SK-N-SH (cell line): Measurements from ENCODE around the gene P2RX2. TPM values are rescaled to one million over a fixed set of nuclear protein-coding genes. Genes with fewer than 3 reads are reported as not detected.

ENCODE experiments used
- CTCF ChIA-PET: fragments of 300-600, 350-600 bp; formaldehyde crosslinking; extraction: SDS; loops from one replicate; lab custom pipeline; 2021; lab: Yijun Ruan, JAX
- POLR2A ChIA-PET: fragments of 350-600 bp; sonication (Branson Sonifier 250); formaldehyde crosslinking; extraction: SDS; loops from one replicate; lab custom pipeline; 2020; ENCODE audit warnings: antibody characterized with exemption, inconsistent platforms; lab: Yijun Ruan, JAX
- DNase-seq: peaks from one replicate; pipeline ENCODE4 v3.0.0; 2012
- H2AFZ ChIP-seq: fragments of 200-600 bp; sonication (generic); 2 replicates; pipeline ENCODE4 v1.8.1; 2016; ENCODE audit warnings: antibody characterized with exemption, mild to moderate bottlenecking, low read depth
- H3F3A ChIP-seq: fragments of 200-600 bp; sonication (generic); replicated peaks from 2 replicates; pipeline ENCODE3; 2016; ENCODE audit warnings: antibody characterized with exemption, mild to moderate bottlenecking; ENCODE audit not compliant: insufficient read depth
- H3K27ac ChIP-seq, 2 experiments: fragments of 200-500 bp in 1 of 2; fragments of 200-600 bp in 1 of 2; sonication (Bioruptor generic) in 1 of 2; sonication (generic), shearing (Covaris generic) in 1 of 2; 2 replicates each; pipeline versions ENCODE4 v1.5.1 to v1.6.1; 2014 to 2016; ENCODE audit warnings: low read depth in 2 of 2, inconsistent platforms in 1 of 2, low read length in 1 of 2, mild to moderate bottlenecking in 1 of 2, mixed read lengths in 1 of 2
- H3K27me3 ChIP-seq: fragments of 200-600 bp; sonication (generic), shearing (Covaris generic); 2 replicates; pipeline ENCODE4 v1.6.1; 2016; ENCODE audit warnings: mixed run types; ENCODE audit not compliant: insufficient read depth
- H3K36me3 ChIP-seq, 2 experiments: fragments of 200-500 bp in 1 of 2; fragments of 200-600 bp in 1 of 2; sonication (Bioruptor generic) in 1 of 2; sonication (generic) in 1 of 2; replicated peaks in 1 of 2; 2 replicates each; pipeline versions ENCODE3 to v1.5.1; 2014 to 2016; ENCODE audit warnings: low read length in 1 of 2, mild to moderate bottlenecking in 1 of 2; ENCODE audit not compliant: insufficient read depth in 2 of 2, control insufficient read depth in 1 of 2
- H3K4me1 ChIP-seq, 2 experiments: fragments of 200-500 bp in 1 of 2; fragments of 200-600 bp in 1 of 2; sonication (Bioruptor generic) in 1 of 2; sonication (generic), shearing (Covaris generic) in 1 of 2; 2 replicates each; pipeline versions ENCODE4 v1.5.1 to v1.6.1; 2014 to 2016; ENCODE audit warnings: low read depth in 1 of 2, low read length in 1 of 2, mixed run types in 1 of 2; ENCODE audit not compliant: insufficient read depth in 2 of 2, control insufficient read depth in 1 of 2
- H3K4me2 ChIP-seq: fragments of 200-600 bp; sonication (generic), shearing (Covaris generic); 2 replicates; pipeline ENCODE4 v1.6.1; 2017; ENCODE audit warnings: mixed run types
- H3K4me3 ChIP-seq, 2 experiments: fragments of 200-500 bp in 1 of 2; fragments of 200-600 bp in 1 of 2; sonication (Bioruptor generic) in 1 of 2; sonication (generic), shearing (Covaris generic) in 1 of 2; 2 replicates each; pipeline versions ENCODE4 v1.5.1 to v1.8.1; 2014 to 2016; ENCODE audit warnings: low read depth in 2 of 2, inconsistent platforms in 1 of 2, low read length in 1 of 2, mild to moderate bottlenecking in 1 of 2, mixed read lengths in 1 of 2, moderate library complexity in 1 of 2
- H3K79me2 ChIP-seq: fragments of 200-600 bp; sonication (generic); 2 replicates; pipeline ENCODE4 v1.8.1; 2017; ENCODE audit warnings: mild to moderate bottlenecking; ENCODE audit not compliant: insufficient read depth
- H3K9ac ChIP-seq: fragments of 200-600 bp; sonication (generic); 2 replicates; pipeline ENCODE4 v1.6.1; 2017; ENCODE audit warnings: mixed run types
- H3K9me2 ChIP-seq: fragments of 200-600 bp; sonication (generic); 2 replicates; pipeline ENCODE4 v1.6.1; 2017; ENCODE audit warnings: mixed run types
- H3K9me3 ChIP-seq: fragments of 200-600 bp; sonication (generic); 2 replicates; pipeline ENCODE4 v1.6.1; 2017; ENCODE audit warnings: mixed run types, mild to moderate bottlenecking, moderate library complexity
- H4K20me1 ChIP-seq: fragments of 200-600 bp; sonication (generic); 2 replicates; pipeline ENCODE4 v1.6.1; 2017; ENCODE audit warnings: mild to moderate bottlenecking, mixed run types; ENCODE audit not compliant: insufficient read depth
- FOXM1 ChIP-seq: IDR thresholded peaks from 2 replicates; pipeline ENCODE4 v1.4.0; 2012; ENCODE audit warnings: low read depth, mild to moderate bottlenecking
- PBX3 ChIP-seq: IDR thresholded peaks from 2 replicates; pipeline ENCODE4; 2012
- RFX5 ChIP-seq: IDR thresholded peaks from 2 replicates; pipeline ENCODE4 v1.6.1; 2012; ENCODE audit warnings: mild to moderate bottlenecking, improper control_type of control experiment, low read length
- SMC3 ChIP-seq: IDR thresholded peaks from 2 replicates; pipeline ENCODE4 v1.6.1; 2012; ENCODE audit warnings: low read depth, low read length, improper control_type of control experiment
- ZBTB33 ChIP-seq: IDR thresholded peaks from 2 replicates; pipeline ENCODE4 v1.4.0; 2012; ENCODE audit warnings: low read depth, borderline replicate concordance
- WGBS: methylation state at CpG from one replicate; pipeline ENCODE4 v1.1.6; 2017; ENCODE audit warnings: low lambda C conversion rate; 5-methylcytosine and 5-hydroxymethylcytosine counted together
- polyA plus RNA-seq, 3 experiments: library from polyadenylated mRNA; depleted of rRNA; stranded (reverse); fragments of >200 nt; gene quantifications; 2 replicates each; pipeline ENCODE4 v1.2.3, GENCODE V29; 2012

Gene P2RX2
- polyA plus RNA-seq, 1 of the 3 experiments (the other 2 are of a cell fraction): 0.03 TPM

DNA sequence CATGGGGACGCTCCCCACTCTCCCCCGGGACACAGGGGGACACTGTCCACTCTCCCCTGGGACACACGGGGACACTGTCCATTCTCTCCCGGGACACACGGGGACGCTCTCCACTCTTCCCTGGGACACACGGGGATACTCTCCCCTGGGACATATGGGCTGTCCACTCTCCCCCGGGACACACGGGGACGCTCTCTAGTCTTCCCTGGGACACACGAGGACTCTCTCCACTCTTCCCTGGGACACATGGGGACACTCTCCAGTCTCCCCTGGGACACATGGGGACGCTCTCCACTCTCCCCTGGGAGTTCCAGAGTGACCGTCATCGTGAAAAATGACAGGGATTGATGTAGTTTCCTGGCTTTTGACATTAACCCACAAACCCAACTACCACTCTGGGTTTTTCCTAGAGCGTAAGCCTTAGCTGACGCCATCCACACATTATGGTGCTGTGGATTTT is 3.0 kb upstream of the P2RX2 start:
- no peak overlapping the region for H3K4me2 ChIP-seq
- no peak for TF ChIP-seq RFX5
- H2AFZ ChIP-seq: no peak overlapping the region
- no peak for DNase-seq
- H4K20me1 ChIP-seq: no peaks in the 10 kb centered on the region
- H3K36me3 ChIP-seq: no peaks in the 10 kb centered on the region
- POLR2A ChIA-PET: no interaction called here
- no peaks in the 10 kb centered on the region for H3K79me2 ChIP-seq
- H3K27me3 ChIP-seq: peaks cover 50% of the 10 kb centered on the region
- no peak overlapping the region for H3K4me3 ChIP-seq
- H3F3A ChIP-seq: peaks cover 4% of the 10 kb centered on the region
- no peak overlapping the region for H3K27ac ChIP-seq
- H3K9me3 ChIP-seq: no peaks in the 10 kb centered on the region
- WGBS: 17% methylated on average over 16 of the region's 16 CpGs
- H3K9me2 ChIP-seq: no peaks in the 10 kb centered on the region
- CTCF ChIA-PET: interaction anchor here (0.6 to 7.2 kb wide), 22 partner anchors 10 to 462 kb away, joined by 3 to 122 read pairs (median 4); no protein-coding TSS in a partner anchor
- peaks cover 0 to 9% of the 10 kb centered on the region in 2 experiments; a peak in 1 of 4 replicates for H3K4me1 ChIP-seq
- no peak overlapping the region for H3K9ac ChIP-seq

DNA sequence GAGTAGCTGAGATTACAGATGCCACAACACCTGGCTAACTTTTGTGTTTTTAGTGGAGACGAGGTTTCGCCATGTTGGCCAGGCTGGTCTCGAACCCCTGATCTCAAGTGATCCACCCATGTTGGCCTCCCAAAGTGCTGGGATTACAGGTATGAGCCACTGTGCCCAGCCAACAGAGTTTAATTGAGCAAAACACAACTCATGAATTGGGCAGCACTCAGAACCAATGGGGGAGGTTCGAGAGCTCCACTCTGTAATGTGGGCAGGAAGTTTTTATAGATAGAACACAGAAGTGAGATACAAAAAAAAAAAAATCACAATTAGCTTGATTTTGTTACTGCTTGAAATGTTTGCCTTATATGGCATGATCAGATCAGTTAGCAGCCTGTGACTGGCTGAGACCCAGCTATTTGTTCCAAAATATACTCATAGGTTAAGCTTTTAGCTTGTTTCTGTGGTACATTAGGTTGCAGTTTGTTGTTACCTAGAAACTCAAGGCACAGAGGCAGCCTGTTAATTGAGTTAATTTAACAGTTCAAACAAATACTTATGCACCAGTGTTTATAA is 1.4 kb upstream of the P2RX2 start:
- Histone ChIP-seq H3K4me2 (no peak overlapping the region), H3K9me2 (no peaks in the 10 kb centered on the region), H4K20me1 (no peaks in the 10 kb centered on the region), H2AFZ (no peak overlapping the region), H3K27me3 (peaks cover 36% of the 10 kb centered on the region), H3K4me3 (no peak overlapping the region), H3K9me3 (no peaks in the 10 kb centered on the region), H3K27ac (no peak overlapping the region), H3K9ac (no peak overlapping the region), H3K4me1 (peaks cover 0 to 5% of the 10 kb centered on the region in 2 experiments; a peak in 2 of 4 replicates), H3F3A (peaks cover 4% of the 10 kb centered on the region), H3K36me3 (no peaks in the 10 kb centered on the region), H3K79me2 (no peaks in the 10 kb centered on the region)
- POLR2A ChIA-PET: no interaction called here
- no peak for DNase-seq
- CTCF ChIA-PET: interaction anchor here (1.0 to 6.2 kb wide), 6 partner anchors 11 to 463 kb away, joined by 4 to 71 read pairs (median 10); no protein-coding TSS in a partner anchor
- 14% methylated on average over 1 of the region's 4 CpGs for WGBS
- TF ChIP-seq PBX3 (no peak), RFX5 (no peak), FOXM1 (no peak), ZBTB33 (no peak), SMC3 (no peak)
